ENCODE data around the gene NTM. TPM values are rescaled to one million over a fixed set of nuclear protein-coding genes. Genes with fewer than 3 reads are reported as not detected.

The NTM gene
- total RNA-seq, 2 donors from 2014 or later, result not detected

GRCh38 chr11:131476266-131476665 is 105.9 kb downstream of the NTM start:
- DNase-seq (ENCODE audit: low spot score) (no peak), ATAC-seq (ENCODE audit: insufficient number of reproducible peaks, low FRiP score, low read depth) (no peak)
- Histone ChIP-seq H3K36me3 (no peaks in the 10 kb centered on the region), H3K4me3 (no peak overlapping the region), H3K27me3 (replicated peaks; ENCODE audit: insufficient read depth) (no peaks in the 10 kb centered on the region), H3K4me1 (ENCODE audit: control insufficient read depth in 1 of 2, low read depth in 2 of 2) (no peaks in the 10 kb centered on the region), H3K9me3 (no peaks in the 10 kb centered on the region), H3K27ac (no peak overlapping the region)
- TF ChIP-seq CTCF (IDR thresholded peaks at IDR 0.05), result no peak

GRCh38 chr11:131478341-131478740 is 107.9 kb downstream of the NTM start:
- no peak overlapping the region for H3K4me3 ChIP-seq
- no peak for ATAC-seq (ENCODE audit: insufficient number of reproducible peaks, low FRiP score, low read depth)
- no peaks in the 10 kb centered on the region for H3K27me3 ChIP-seq (replicated peaks; ENCODE audit: insufficient read depth)
- TF ChIP-seq CTCF (IDR thresholded peaks at IDR 0.05), result no peak
- no peaks in the 10 kb centered on the region for H3K9me3 ChIP-seq
- no peak for DNase-seq (ENCODE audit: low spot score)
- no peaks in the 10 kb centered on the region for H3K4me1 ChIP-seq (ENCODE audit: control insufficient read depth in 1 of 2, low read depth in 2 of 2)
- no peak overlapping the region for H3K27ac ChIP-seq
- H3K36me3 ChIP-seq, result no peaks in the 10 kb centered on the region

- TF ChIP-seq CTCF (IDR thresholded peaks at IDR 0.05), result no peak
- Histone ChIP-seq H3K36me3 (no peaks in the 10 kb centered on the region), H3K9me3 (no peaks in the 10 kb centered on the region), H3K27me3 (replicated peaks; ENCODE audit: insufficient read depth) (no peaks in the 10 kb centered on the region), H3K4me1 (ENCODE audit: control insufficient read depth in 1 of 2, low read depth in 2 of 2) (no peaks in the 10 kb centered on the region), H3K27ac (no peak overlapping the region), H3K4me3 (no peak overlapping the region)
- no peak for ATAC-seq (ENCODE audit: insufficient number of reproducible peaks, low FRiP score, low read depth)
- DNase-seq (ENCODE audit: low spot score), result no peak
These were observed 110.9 kb downstream of the NTM start for GRCh38 chr11:131481303-131481702.

GRCh38 chr11:131481971-131482370 is 111.6 kb downstream of the NTM start:
- H3K9me3 ChIP-seq, result no peaks in the 10 kb centered on the region
- ATAC-seq (ENCODE audit: insufficient number of reproducible peaks, low FRiP score, low read depth), result no peak
- no peaks in the 10 kb centered on the region for H3K4me1 ChIP-seq (ENCODE audit: control insufficient read depth in 1 of 2, low read depth in 2 of 2)
- no peaks in the 10 kb centered on the region for H3K36me3 ChIP-seq
- no peak overlapping the region for H3K27ac ChIP-seq
- H3K27me3 ChIP-seq (replicated peaks; ENCODE audit: insufficient read depth), result no peaks in the 10 kb centered on the region
- DNase-seq (ENCODE audit: low spot score), result no peak
- no peak for TF ChIP-seq CTCF (IDR thresholded peaks at IDR 0.05)
- H3K4me3 ChIP-seq, result no peak overlapping the region

GRCh38 chr11:131483453-131483852 is 113.0 kb downstream of the NTM start:
- Histone ChIP-seq H3K27me3 (replicated peaks; ENCODE audit: insufficient read depth) (no peaks in the 10 kb centered on the region), H3K9me3 (no peaks in the 10 kb centered on the region), H3K27ac (no peak overlapping the region), H3K36me3 (no peaks in the 10 kb centered on the region), H3K4me1 (ENCODE audit: control insufficient read depth in 1 of 2, low read depth in 2 of 2) (no peaks in the 10 kb centered on the region), H3K4me3 (no peak overlapping the region)
- DNase-seq (ENCODE audit: low spot score) (no peak), ATAC-seq (ENCODE audit: insufficient number of reproducible peaks, low FRiP score, low read depth) (no peak)
- TF ChIP-seq CTCF (IDR thresholded peaks at IDR 0.05), result no peak
